GM23248 (cell line): ENCODE results near the gene SYT3.
"Not testable (repeated sequence)": the region's sequence is repeated elsewhere in the genome, so short reads cannot be mapped to it uniquely, and the experiment has no call there.

Experiments used
- EZH2 ChIP-seq: fragments of 200-600 bp; sonication (generic); IDR thresholded peaks from 2 replicates; pipeline ENCODE4 v1.6.1; 2018; ENCODE audit warnings: antibody characterized with exemption, mild to moderate bottlenecking; ENCODE audit not compliant: insufficient read depth, poor library complexity, severe bottlenecking
- EZH2phosphoT487 ChIP-seq: fragments of 200-600 bp; sonication (generic); IDR thresholded peaks from 2 replicates; pipeline ENCODE4 v1.6.1; 2018; ENCODE audit warnings: antibody characterized with exemption, moderate library complexity, mild to moderate bottlenecking, low read depth; ENCODE audit not compliant: insufficient read depth

DNA sequence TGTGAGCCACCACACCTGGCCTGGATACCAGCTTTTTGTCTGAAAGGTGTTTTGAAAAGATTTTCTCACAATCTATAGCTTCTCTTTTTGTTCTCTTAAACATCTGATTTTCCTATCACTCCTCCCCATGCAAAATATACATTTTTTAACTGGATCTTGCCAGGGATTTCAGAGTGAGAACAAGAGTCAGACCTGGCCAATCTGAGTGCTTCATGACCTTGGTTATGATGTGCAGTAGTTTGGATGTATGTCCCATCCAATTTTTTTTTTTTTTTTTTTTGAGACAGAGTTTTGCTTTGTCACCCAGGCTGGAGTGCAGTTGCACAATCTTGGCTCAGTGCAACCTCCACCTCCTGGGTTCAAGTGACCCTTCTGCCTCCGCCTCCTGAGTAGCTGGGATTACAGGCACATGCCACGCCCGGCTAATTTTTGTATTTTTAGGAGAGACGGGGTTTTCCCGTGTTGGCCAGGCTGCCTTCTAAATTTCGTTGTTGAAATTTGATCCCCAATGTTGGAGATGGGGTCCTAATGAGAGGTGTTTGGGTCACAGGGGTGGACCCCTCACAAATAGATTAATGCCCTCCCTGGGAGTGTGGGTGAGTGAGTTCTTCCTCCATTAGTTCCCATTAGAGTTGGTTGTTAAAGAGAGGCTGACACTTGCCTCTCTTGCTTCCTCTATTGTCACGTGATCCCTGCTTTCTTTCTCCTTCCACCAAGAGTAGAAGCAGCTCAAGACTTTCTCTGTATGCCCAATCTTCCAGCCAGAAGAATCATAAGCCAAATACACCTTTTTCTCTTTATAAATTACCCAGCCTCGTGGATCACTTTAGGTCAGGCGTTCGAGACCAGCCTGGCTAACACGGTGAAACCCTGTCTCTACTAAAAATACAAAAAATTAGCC is 26.9 kb downstream of the SYT3 start:
- not testable (repeated sequence) for TF ChIP-seq EZH2, EZH2phosphoT487
